SK-N-SH (cell line): Measurements from ENCODE around the gene CPT1B. TPM values are rescaled to one million over a fixed set of nuclear protein-coding genes. Genes with fewer than 3 reads are reported as not detected.

Experiments
- CTCF ChIA-PET: fragments of 300-600, 350-600 bp; formaldehyde crosslinking; extraction: SDS; loops from one replicate; lab custom pipeline; 2021; lab: Yijun Ruan, JAX
- POLR2A ChIA-PET: fragments of 350-600 bp; sonication (Branson Sonifier 250); formaldehyde crosslinking; extraction: SDS; loops from one replicate; lab custom pipeline; 2020; ENCODE audit warnings: antibody characterized with exemption, inconsistent platforms; lab: Yijun Ruan, JAX
- DNase-seq: peaks from one replicate; pipeline ENCODE4 v3.0.0; 2012
- H2AFZ ChIP-seq: fragments of 200-600 bp; sonication (generic); 2 replicates; pipeline ENCODE4 v1.8.1; 2016; ENCODE audit warnings: antibody characterized with exemption, mild to moderate bottlenecking, low read depth
- H3F3A ChIP-seq: fragments of 200-600 bp; sonication (generic); replicated peaks from 2 replicates; pipeline ENCODE3; 2016; ENCODE audit warnings: antibody characterized with exemption, mild to moderate bottlenecking; ENCODE audit not compliant: insufficient read depth
- H3K27ac ChIP-seq, 2 experiments: fragments of 200-500 bp in 1 of 2; fragments of 200-600 bp in 1 of 2; sonication (Bioruptor generic) in 1 of 2; sonication (generic), shearing (Covaris generic) in 1 of 2; 2 replicates each; pipeline versions ENCODE4 v1.5.1 to v1.6.1; 2014 to 2016; ENCODE audit warnings: low read depth in 2 of 2, inconsistent platforms in 1 of 2, low read length in 1 of 2, mild to moderate bottlenecking in 1 of 2, mixed read lengths in 1 of 2
- H3K27me3 ChIP-seq: fragments of 200-600 bp; sonication (generic), shearing (Covaris generic); 2 replicates; pipeline ENCODE4 v1.6.1; 2016; ENCODE audit warnings: mixed run types; ENCODE audit not compliant: insufficient read depth
- H3K36me3 ChIP-seq, 2 experiments: fragments of 200-500 bp in 1 of 2; fragments of 200-600 bp in 1 of 2; sonication (Bioruptor generic) in 1 of 2; sonication (generic) in 1 of 2; replicated peaks in 1 of 2; 2 replicates each; pipeline versions ENCODE3 to v1.5.1; 2014 to 2016; ENCODE audit warnings: low read length in 1 of 2, mild to moderate bottlenecking in 1 of 2; ENCODE audit not compliant: insufficient read depth in 2 of 2, control insufficient read depth in 1 of 2
- H3K4me1 ChIP-seq, 2 experiments: fragments of 200-500 bp in 1 of 2; fragments of 200-600 bp in 1 of 2; sonication (Bioruptor generic) in 1 of 2; sonication (generic), shearing (Covaris generic) in 1 of 2; 2 replicates each; pipeline versions ENCODE4 v1.5.1 to v1.6.1; 2014 to 2016; ENCODE audit warnings: low read depth in 1 of 2, low read length in 1 of 2, mixed run types in 1 of 2; ENCODE audit not compliant: insufficient read depth in 2 of 2, control insufficient read depth in 1 of 2
- H3K4me2 ChIP-seq: fragments of 200-600 bp; sonication (generic), shearing (Covaris generic); 2 replicates; pipeline ENCODE4 v1.6.1; 2017; ENCODE audit warnings: mixed run types
- H3K4me3 ChIP-seq, 2 experiments: fragments of 200-500 bp in 1 of 2; fragments of 200-600 bp in 1 of 2; sonication (Bioruptor generic) in 1 of 2; sonication (generic), shearing (Covaris generic) in 1 of 2; 2 replicates each; pipeline versions ENCODE4 v1.5.1 to v1.8.1; 2014 to 2016; ENCODE audit warnings: low read depth in 2 of 2, inconsistent platforms in 1 of 2, low read length in 1 of 2, mild to moderate bottlenecking in 1 of 2, mixed read lengths in 1 of 2, moderate library complexity in 1 of 2
- H3K79me2 ChIP-seq: fragments of 200-600 bp; sonication (generic); 2 replicates; pipeline ENCODE4 v1.8.1; 2017; ENCODE audit warnings: mild to moderate bottlenecking; ENCODE audit not compliant: insufficient read depth
- H3K9ac ChIP-seq: fragments of 200-600 bp; sonication (generic); 2 replicates; pipeline ENCODE4 v1.6.1; 2017; ENCODE audit warnings: mixed run types
- H3K9me2 ChIP-seq: fragments of 200-600 bp; sonication (generic); 2 replicates; pipeline ENCODE4 v1.6.1; 2017; ENCODE audit warnings: mixed run types
- H3K9me3 ChIP-seq: fragments of 200-600 bp; sonication (generic); 2 replicates; pipeline ENCODE4 v1.6.1; 2017; ENCODE audit warnings: mixed run types, mild to moderate bottlenecking, moderate library complexity
- H4K20me1 ChIP-seq: fragments of 200-600 bp; sonication (generic); 2 replicates; pipeline ENCODE4 v1.6.1; 2017; ENCODE audit warnings: mild to moderate bottlenecking, mixed run types; ENCODE audit not compliant: insufficient read depth
- EP300 ChIP-seq, 2 experiments: IDR thresholded peaks; 2 replicates each; pipeline versions ENCODE4 v1.4.0 to v1.6.1; 2012; ENCODE audit warnings: borderline replicate concordance in 1 of 2, low read depth in 1 of 2, low read length in 1 of 2
- EZH2phosphoT487 ChIP-seq: fragments of 200-600 bp; sonication (generic); IDR thresholded peaks from 2 replicates; pipeline ENCODE4 v1.6.1; 2017; ENCODE audit warnings: low read depth, mixed run types, mild to moderate bottlenecking, antibody characterized with exemption, moderate library complexity, borderline replicate concordance
- FOSL2 ChIP-seq: IDR thresholded peaks from 2 replicates; pipeline ENCODE4 v1.4.0; 2012; ENCODE audit warnings: low read depth, mild to moderate bottlenecking, moderate library complexity, borderline replicate concordance
- FOXJ3 ChIP-seq: sonication (generic); formaldehyde crosslinking; IDR thresholded peaks from 2 replicates; pipeline ENCODE4 v1.5.1; 2020; ENCODE audit warnings: mild to moderate bottlenecking, missing genetic modification reagents
- FOXM1 ChIP-seq: IDR thresholded peaks from 2 replicates; pipeline ENCODE4 v1.4.0; 2012; ENCODE audit warnings: low read depth, mild to moderate bottlenecking
- GATA2 ChIP-seq: sonication (generic); formaldehyde crosslinking; IDR thresholded peaks from 2 replicates; pipeline ENCODE4 v1.5.0; 2020; ENCODE audit warnings: mild to moderate bottlenecking, missing genetic modification reagents
- IRF3 ChIP-seq: fragments of 150-350 bp; IDR thresholded peaks from 2 replicates; pipeline ENCODE4 v1.6.1; 2016; ENCODE audit warnings: mild to moderate bottlenecking, low read depth, low read length
- MEF2A ChIP-seq: IDR thresholded peaks from 2 replicates; pipeline ENCODE4 v1.4.0; 2012; ENCODE audit warnings: low read depth, borderline replicate concordance
- MXI1 ChIP-seq: IDR thresholded peaks from 2 replicates; pipeline ENCODE4 v1.6.1; 2012; ENCODE audit warnings: mild to moderate bottlenecking, low read depth, low read length, improper control_type of control experiment
- NFIC ChIP-seq: IDR thresholded peaks from 2 replicates; pipeline ENCODE4 v1.4.0; 2012; ENCODE audit warnings: borderline replicate concordance
- NRF1 ChIP-seq: IDR thresholded peaks from 2 replicates; pipeline ENCODE4 v1.6.1; 2012; ENCODE audit warnings: low read depth, mild to moderate bottlenecking, low read length
- PBX3 ChIP-seq: IDR thresholded peaks from 2 replicates; pipeline ENCODE4; 2012
- RAD21 ChIP-seq: IDR thresholded peaks from 2 replicates; pipeline ENCODE4 v1.6.1; 2012; ENCODE audit warnings: mild to moderate bottlenecking, low read length
- RCOR1 ChIP-seq: fragments of 150-350 bp; IDR thresholded peaks from 2 replicates; pipeline ENCODE4 v1.6.1; 2017; ENCODE audit warnings: antibody characterized with exemption, low read length
- RFX5 ChIP-seq: IDR thresholded peaks from 2 replicates; pipeline ENCODE4 v1.6.1; 2012; ENCODE audit warnings: mild to moderate bottlenecking, improper control_type of control experiment, low read length
- RXRA ChIP-seq: IDR thresholded peaks from 2 replicates; pipeline ENCODE4 v1.4.0; 2012; ENCODE audit warnings: low read depth, mild to moderate bottlenecking, borderline replicate concordance
- SIN3A ChIP-seq: IDR thresholded peaks from 2 replicates; pipeline ENCODE4 v1.6.1; 2012; ENCODE audit warnings: low read depth, mild to moderate bottlenecking, low read length, moderate library complexity, borderline replicate concordance
- TAF1 ChIP-seq: IDR thresholded peaks from 2 replicates; pipeline ENCODE4 v1.6.1; 2012; ENCODE audit warnings: low read depth, mild to moderate bottlenecking, low read length, moderate library complexity, borderline replicate concordance
- TCF12 ChIP-seq: IDR thresholded peaks from 2 replicates; pipeline ENCODE4 v1.4.0; 2012
- YY1 ChIP-seq: IDR thresholded peaks from 2 replicates; pipeline ENCODE4 v1.4.0; 2012; ENCODE audit warnings: low read depth, mild to moderate bottlenecking
- WGBS: methylation state at CpG from one replicate; pipeline ENCODE4 v1.1.6; 2017; ENCODE audit warnings: low lambda C conversion rate; 5-methylcytosine and 5-hydroxymethylcytosine counted together
- polyA plus RNA-seq, 3 experiments: library from polyadenylated mRNA; depleted of rRNA; stranded (reverse); fragments of >200 nt; gene quantifications; 2 replicates each; pipeline ENCODE4 v1.2.3, GENCODE V29; 2012
- TF ChIP-seq, protein P1 (sequence below): IDR thresholded peaks from 2 replicates; pipeline ENCODE4 v1.6.1; 2012; ENCODE audit warnings: mild to moderate bottlenecking, low read depth, low read length, moderate library complexity
- TF ChIP-seq, protein P2 (sequence below): IDR thresholded peaks from 2 replicates; pipeline ENCODE4 v1.4.0; 2012; ENCODE audit warnings: low read depth, borderline replicate concordance

Gene CPT1B
- polyA plus RNA-seq, 1 of the 3 experiments (the other 2 are of a cell fraction): 33.2 TPM

DNA sequence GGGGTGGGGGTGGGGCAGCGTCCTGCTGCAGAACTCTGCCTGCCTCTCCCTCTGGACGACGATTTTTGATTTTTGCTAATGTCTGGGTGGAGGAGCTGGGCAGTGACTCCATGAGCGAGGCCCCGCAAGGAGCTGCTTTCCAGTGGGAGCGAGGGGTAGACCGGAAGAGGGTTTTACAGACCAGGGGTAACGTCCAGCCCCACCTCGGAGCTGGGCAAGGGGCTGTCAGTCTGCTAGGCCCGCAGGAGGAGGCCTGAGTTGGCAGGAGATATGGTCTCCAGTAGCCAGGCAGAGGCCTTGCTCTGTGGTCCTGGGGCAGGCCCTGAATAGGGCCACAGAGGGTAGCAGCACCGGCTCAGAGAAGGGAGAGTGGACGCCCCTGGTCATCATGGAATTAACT is 31.4 kb upstream of the CPT1B start:
- no peaks in the 10 kb centered on the region for H3K27me3 ChIP-seq
- ChIA-PET POLR2A (no interaction called here), CTCF (interaction anchor here (1.2 kb wide), 1 partner anchor 10 kb away, joined by 4 read pairs; no protein-coding TSS in a partner anchor)
- no peak overlapping the region for H3K4me2 ChIP-seq
- H3K27ac ChIP-seq: no peak overlapping the region
- no peaks in the 10 kb centered on the region for H3F3A ChIP-seq
- 74% methylated on average over 8 of the region's 12 CpGs for WGBS
- TF ChIP-seq IRF3: no peak
- TF ChIP-seq FOXM1: no peak
- no peak for TF ChIP-seq RAD21
- TF ChIP-seq NFIC: no peak
- no peak for TF ChIP-seq NRF1
- no peak for TF ChIP-seq MEF2A
- DNase-seq: no peak
- H4K20me1 ChIP-seq: no peaks in the 10 kb centered on the region
- no peaks in the 10 kb centered on the region for H3K9me3 ChIP-seq
- no peak overlapping the region for H3K9ac ChIP-seq
- no peaks in the 10 kb centered on the region for H3K79me2 ChIP-seq
- no peaks in the 10 kb centered on the region; a peak in 1 of 4 replicates for H3K4me1 ChIP-seq
- no peak overlapping the region for H3K4me3 ChIP-seq
- H3K9me2 ChIP-seq: no peaks in the 10 kb centered on the region
- no peak overlapping the region for H2AFZ ChIP-seq
- H3K36me3 ChIP-seq: no peaks in the 10 kb centered on the region

DNA sequence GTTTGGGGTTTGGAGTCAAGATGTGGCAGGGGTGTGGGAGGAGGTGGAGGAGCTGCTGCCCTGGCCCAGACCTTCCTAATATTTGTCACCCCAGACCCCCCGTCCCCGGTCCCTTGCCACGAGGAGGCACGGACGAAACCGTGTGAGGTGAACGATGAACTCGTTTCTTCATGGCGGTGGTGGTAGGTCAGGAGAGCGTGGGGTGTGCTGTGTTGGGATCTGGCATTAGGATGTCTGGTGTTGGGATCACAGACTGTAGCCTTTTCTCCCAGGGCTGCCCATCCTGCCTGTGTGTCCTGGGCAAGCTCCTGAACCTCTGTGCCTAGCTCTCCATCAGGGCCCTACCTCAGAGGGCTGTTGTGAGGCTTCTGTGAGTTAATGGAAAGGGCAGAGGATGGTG is 30.8 kb upstream of the CPT1B start:
- no peaks in the 10 kb centered on the region for H3F3A ChIP-seq
- CTCF ChIA-PET: no interaction called here
- POLR2A ChIA-PET: interaction anchor here (0.5 kb wide), 1 partner anchor 11 kb away, joined by 3 read pairs; no protein-coding TSS in a partner anchor
- 69% methylated on average over 7 of the region's 10 CpGs for WGBS
- no peak for DNase-seq
- H3K4me1 ChIP-seq: no peaks in the 10 kb centered on the region; a peak in 1 of 4 replicates
- no peak overlapping the region for H3K27ac ChIP-seq
- H3K9ac ChIP-seq: no peak overlapping the region
- no peaks in the 10 kb centered on the region for H3K79me2 ChIP-seq
- no peaks in the 10 kb centered on the region for H3K27me3 ChIP-seq
- no peaks in the 10 kb centered on the region for H3K9me3 ChIP-seq
- H4K20me1 ChIP-seq: no peaks in the 10 kb centered on the region
- H2AFZ ChIP-seq: no peak overlapping the region
- H3K9me2 ChIP-seq: no peaks in the 10 kb centered on the region
- H3K36me3 ChIP-seq: no peaks in the 10 kb centered on the region
- H3K4me3 ChIP-seq: no peak overlapping the region
- H3K4me2 ChIP-seq: no peak overlapping the region
- no peak for TF ChIP-seq RFX5
- TF ChIP-seq TCF12: no peak
- no peak for TF ChIP-seq RXRA
- TF ChIP-seq GATA2 (CRISPR knock-in tag): no peak
- no peak for TF ChIP-seq SIN3A
- no peak for TF ChIP-seq FOSL2
- TF ChIP-seq, protein P1, sequence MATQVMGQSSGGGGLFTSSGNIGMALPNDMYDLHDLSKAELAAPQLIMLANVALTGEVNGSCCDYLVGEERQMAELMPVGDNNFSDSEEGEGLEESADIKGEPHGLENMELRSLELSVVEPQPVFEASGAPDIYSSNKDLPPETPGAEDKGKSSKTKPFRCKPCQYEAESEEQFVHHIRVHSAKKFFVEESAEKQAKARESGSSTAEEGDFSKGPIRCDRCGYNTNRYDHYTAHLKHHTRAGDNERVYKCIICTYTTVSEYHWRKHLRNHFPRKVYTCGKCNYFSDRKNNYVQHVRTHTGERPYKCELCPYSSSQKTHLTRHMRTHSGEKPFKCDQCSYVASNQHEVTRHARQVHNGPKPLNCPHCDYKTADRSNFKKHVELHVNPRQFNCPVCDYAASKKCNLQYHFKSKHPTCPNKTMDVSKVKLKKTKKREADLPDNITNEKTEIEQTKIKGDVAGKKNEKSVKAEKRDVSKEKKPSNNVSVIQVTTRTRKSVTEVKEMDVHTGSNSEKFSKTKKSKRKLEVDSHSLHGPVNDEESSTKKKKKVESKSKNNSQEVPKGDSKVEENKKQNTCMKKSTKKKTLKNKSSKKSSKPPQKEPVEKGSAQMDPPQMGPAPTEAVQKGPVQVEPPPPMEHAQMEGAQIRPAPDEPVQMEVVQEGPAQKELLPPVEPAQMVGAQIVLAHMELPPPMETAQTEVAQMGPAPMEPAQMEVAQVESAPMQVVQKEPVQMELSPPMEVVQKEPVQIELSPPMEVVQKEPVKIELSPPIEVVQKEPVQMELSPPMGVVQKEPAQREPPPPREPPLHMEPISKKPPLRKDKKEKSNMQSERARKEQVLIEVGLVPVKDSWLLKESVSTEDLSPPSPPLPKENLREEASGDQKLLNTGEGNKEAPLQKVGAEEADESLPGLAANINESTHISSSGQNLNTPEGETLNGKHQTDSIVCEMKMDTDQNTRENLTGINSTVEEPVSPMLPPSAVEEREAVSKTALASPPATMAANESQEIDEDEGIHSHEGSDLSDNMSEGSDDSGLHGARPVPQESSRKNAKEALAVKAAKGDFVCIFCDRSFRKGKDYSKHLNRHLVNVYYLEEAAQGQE: no peak
- TF ChIP-seq FOXJ3 (CRISPR knock-in tag): no peak
- no peak for TF ChIP-seq TAF1
- no peak for TF ChIP-seq PBX3
- TF ChIP-seq RCOR1: no peak
- TF ChIP-seq MXI1: no peak
- TF ChIP-seq FOXM1: no peak
- no peak for TF ChIP-seq YY1
- TF ChIP-seq EZH2phosphoT487: no peak
- TF ChIP-seq EP300 (IDR thresholded peaks at IDR 0.05; ENCODE audit: borderline replicate concordance in 1 of 2, low read depth in 1 of 2, low read length in 1 of 2): no peak
- TF ChIP-seq, protein P2, sequence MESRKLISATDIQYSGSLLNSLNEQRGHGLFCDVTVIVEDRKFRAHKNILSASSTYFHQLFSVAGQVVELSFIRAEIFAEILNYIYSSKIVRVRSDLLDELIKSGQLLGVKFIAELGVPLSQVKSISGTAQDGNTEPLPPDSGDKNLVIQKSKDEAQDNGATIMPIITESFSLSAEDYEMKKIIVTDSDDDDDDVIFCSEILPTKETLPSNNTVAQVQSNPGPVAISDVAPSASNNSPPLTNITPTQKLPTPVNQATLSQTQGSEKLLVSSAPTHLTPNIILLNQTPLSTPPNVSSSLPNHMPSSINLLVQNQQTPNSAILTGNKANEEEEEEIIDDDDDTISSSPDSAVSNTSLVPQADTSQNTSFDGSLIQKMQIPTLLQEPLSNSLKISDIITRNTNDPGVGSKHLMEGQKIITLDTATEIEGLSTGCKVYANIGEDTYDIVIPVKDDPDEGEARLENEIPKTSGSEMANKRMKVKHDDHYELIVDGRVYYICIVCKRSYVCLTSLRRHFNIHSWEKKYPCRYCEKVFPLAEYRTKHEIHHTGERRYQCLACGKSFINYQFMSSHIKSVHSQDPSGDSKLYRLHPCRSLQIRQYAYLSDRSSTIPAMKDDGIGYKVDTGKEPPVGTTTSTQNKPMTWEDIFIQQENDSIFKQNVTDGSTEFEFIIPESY: no peak
